GM13977 (cell line): Measurements from ENCODE around the gene SPRR5.
A peak's percentile ranks its signal among the peaks of the same experiment; 100 is the strongest.

Source experiments
- DNase-seq: peaks from one replicate; pipeline ENCODE4 v3.0.0; 2012; ENCODE audit warnings: low spot score
- in situ Hi-C: fragments of 300-500 bp; cut with MboI; formaldehyde crosslinking; loops from one replicate; pipeline ENCODE4 v1.12.0; 2022; ENCODE audit warnings: low sequenced_read_pairs, low pct_unique_long_range_greater_than_20kb, mixed read lengths, inconsistent platforms; ENCODE audit not compliant: unreplicated experiment
- TF ChIP-seq, protein P1 (sequence below): IDR thresholded peaks from 2 replicates; pipeline ENCODE4 v1.5.1; 2012; ENCODE audit warnings: mild to moderate bottlenecking, control low read depth; ENCODE audit not compliant: insufficient read depth; ENCODE audit errors: extremely low read depth, missing control alignments

SPRR5 gene

DNA sequence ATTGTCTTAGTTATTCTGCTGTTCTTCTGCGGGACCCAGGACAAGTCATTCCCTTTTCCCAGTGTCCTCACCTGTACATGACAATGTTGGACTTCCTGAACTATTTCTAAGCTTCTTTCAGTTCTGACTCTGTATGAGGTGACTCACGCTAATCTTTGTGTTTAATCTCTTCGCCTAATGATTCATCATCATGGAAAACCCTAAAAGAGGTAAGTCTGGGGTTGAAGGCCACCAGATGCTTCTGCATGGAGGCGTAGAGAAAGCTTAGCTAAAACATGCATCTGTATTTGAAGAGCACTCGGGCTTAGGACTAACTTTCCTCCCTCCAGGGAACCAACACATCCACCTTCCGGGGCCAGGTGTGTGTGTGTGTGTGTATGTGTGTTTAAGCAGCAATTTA lies 7.4 kb downstream of the SPRR5 start:
- DNase-seq: no peak
- in situ Hi-C loops: no loop called here
- TF ChIP-seq, protein P1, sequence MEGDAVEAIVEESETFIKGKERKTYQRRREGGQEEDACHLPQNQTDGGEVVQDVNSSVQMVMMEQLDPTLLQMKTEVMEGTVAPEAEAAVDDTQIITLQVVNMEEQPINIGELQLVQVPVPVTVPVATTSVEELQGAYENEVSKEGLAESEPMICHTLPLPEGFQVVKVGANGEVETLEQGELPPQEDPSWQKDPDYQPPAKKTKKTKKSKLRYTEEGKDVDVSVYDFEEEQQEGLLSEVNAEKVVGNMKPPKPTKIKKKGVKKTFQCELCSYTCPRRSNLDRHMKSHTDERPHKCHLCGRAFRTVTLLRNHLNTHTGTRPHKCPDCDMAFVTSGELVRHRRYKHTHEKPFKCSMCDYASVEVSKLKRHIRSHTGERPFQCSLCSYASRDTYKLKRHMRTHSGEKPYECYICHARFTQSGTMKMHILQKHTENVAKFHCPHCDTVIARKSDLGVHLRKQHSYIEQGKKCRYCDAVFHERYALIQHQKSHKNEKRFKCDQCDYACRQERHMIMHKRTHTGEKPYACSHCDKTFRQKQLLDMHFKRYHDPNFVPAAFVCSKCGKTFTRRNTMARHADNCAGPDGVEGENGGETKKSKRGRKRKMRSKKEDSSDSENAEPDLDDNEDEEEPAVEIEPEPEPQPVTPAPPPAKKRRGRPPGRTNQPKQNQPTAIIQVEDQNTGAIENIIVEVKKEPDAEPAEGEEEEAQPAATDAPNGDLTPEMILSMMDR: no peak

DNA sequence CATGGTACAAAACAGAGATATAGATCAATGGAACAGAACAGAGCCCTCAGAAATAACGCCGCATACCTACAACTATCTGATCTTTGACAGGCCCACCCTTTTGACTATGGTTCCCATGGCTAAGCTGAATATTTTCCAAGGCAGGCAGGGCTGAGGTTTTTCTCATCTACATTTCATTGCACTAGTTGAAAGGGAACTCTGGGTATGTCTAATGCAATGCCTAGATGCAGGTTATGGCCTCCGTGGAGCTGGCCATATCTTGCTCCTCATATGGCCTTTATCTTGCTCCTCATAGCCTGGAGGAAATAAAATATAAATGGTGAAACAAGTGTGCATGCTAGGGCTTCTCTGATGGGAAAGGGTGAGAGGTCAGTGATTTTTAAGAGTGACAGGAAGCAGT lies 10.6 kb downstream of the SPRR5 start:
- in situ Hi-C loops: no loop called here
- no peak for DNase-seq
- TF ChIP-seq, protein P1: no peak

DNA sequence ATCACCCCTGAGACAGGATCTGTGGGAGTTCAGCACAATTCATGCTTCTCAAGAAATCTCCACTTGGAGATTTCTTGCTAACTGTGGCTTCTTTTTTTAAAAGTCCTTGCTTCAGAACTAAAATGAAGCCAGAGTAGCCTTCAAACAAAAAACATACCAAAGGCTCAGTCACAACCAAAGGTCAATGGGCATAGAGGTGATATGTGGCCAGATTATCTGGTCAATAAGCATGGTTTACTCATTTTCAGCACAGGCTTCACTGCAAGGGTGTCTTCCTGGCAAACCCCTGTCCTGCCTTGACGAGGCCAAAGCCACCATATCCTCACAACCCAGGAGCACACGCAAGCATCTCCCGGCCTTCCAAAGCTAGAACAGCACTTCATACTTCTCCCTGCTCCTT lies 12.3 kb downstream of the SPRR5 start:
- in situ Hi-C loops: no loop called here
- DNase-seq: no peak
- TF ChIP-seq, protein P1: no peak

DNA sequence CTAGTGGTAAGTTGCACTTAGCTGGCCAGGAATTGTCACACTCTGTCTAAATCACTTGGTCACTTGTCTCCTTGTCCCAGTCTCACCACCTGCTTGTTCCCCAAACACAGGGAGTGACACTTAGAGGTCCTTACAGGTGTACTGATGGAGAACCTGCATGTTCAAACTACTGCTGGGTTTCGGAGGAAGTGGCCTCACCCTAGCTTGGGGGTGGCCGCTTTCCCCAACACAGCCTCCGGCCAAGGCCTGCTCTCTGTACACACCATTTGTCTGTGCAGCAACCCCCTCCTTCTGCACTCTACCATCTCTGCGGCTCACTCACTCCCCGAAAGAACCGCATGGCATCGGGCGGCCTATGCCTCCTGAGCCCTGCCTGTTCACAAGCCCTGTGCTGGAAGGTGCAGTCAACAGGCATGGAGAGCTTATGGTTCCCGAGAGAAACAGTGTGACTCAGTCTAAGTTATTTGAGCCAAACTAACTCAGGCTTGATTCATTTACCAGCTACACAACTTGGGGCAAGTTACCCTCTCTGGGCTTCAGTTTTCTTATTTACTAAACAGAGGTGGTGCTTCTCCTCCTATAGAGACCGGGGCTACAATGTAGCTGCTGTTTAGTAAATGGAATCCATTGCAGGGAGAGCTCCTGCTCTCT lies 12.9 kb downstream of the SPRR5 start:
- TF ChIP-seq, protein P1: no peak
- in situ Hi-C loops: no loop called here
- DNase-seq: no peak

DNA sequence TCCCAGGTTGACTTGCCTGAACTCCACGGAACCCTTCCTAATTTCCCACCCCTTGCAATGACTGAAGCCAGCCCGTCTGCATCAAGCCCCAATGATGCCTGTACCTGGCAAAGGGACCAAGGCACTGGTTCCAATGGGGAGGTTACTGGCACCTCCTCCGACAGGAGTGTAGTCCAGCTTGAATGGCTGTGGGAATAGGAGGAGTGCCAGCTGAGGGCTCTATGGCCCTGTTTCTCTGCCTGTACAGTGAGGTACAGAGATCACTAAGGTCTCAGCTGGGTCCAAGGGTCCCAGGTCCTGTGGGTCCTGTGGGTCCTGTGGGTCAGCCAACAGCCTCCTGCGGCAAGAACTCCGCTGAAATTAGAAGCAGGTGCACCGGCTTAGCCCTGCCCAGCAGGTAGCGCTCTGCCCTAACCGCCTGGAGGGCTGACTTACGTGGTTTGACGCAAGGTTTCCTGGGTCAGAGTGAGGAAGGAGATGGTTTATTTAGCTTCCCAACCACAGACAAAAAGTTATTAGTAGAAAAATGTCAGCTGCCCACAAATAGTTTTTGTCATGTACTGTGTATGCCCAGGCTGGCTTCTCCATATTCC lies 13.5 kb downstream of the SPRR5 start:
- no peak for DNase-seq
- TF ChIP-seq, protein P1: peak; percentile 40
- in situ Hi-C loops: no loop called here

DNA sequence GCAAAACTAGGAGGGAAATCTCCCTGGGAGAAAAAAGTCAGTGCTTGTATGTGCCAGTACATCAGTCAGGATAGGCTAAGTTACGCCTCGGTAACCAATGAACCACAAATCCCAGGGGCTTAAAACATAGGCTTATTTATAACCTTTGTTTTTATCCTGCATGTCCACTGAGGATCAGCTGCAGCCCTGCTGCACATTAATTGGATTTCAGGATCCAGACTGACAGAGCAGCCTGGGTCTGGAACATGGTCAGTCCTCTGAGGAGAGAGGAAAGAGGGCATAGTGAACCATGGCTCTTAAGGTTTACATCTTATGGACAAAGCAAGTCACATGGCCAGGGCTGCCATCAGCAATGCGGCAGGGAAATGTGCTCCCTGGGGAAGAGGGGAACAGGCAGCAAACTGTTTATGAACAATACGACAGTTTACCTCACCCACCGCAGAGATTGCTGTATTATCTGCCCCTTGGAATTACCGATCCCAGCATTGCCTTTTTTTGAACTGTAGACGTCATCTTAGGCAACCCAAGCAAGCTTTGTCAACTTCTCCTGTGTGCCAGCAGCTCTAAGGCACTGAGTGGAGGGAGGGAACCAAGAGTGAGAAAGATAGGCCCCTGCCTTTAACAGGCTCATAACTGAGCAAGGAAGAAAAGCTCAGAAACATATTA lies 14.4 kb downstream of the SPRR5 start:
- in situ Hi-C loops: no loop called here
- no peak for DNase-seq
- TF ChIP-seq, protein P1: no peak
